Astrocyte (in vitro differentiated cells and primary cell): ENCODE measurements around the gene CISD3. TPM values are rescaled to one million over a fixed set of nuclear protein-coding genes. Genes with fewer than 3 reads are reported as not detected.
A peak's percentile ranks its signal among the peaks of the same experiment; 100 is the strongest.

ENCODE experiments used
- DNase-seq: peaks from one replicate; pipeline ENCODE4 v3.0.0-alpha.2; 2010; ENCODE audit warnings: low read depth
- FAIRE-seq: peaks from 2 replicates; lab custom pipeline; 2011; peaks lifted over from hg19 to GRCh38; lab: Jason Lieb, UNC
- H2AFZ ChIP-seq: 2 replicates; pipeline ENCODE4 v1.6.0; 2012; ENCODE audit warnings: low read depth, low read length, inconsistent platforms
- H3K27ac ChIP-seq: 2 replicates; pipeline ENCODE4 v1.5.1; 2011; ENCODE audit warnings: low read depth, low read length, inconsistent platforms
- H3K27me3 ChIP-seq: 2 replicates; pipeline ENCODE4 v1.6.0; 2011; ENCODE audit warnings: low read length, inconsistent platforms; ENCODE audit not compliant: insufficient read depth
- H3K36me3 ChIP-seq: 2 replicates; pipeline ENCODE4 v1.5.1; 2011; ENCODE audit warnings: low read length, inconsistent platforms; ENCODE audit not compliant: insufficient read depth
- H3K4me1 ChIP-seq: 2 replicates; pipeline ENCODE4 v1.5.1; 2011; ENCODE audit warnings: low read length, inconsistent platforms; ENCODE audit not compliant: insufficient read depth
- H3K4me2 ChIP-seq: 2 replicates; pipeline ENCODE4 v1.6.0; 2012; ENCODE audit warnings: low read length, inconsistent platforms
- H3K4me3 ChIP-seq: 2 replicates; pipeline ENCODE4 v1.5.1; 2011; ENCODE audit warnings: low read depth, mild to moderate bottlenecking, low read length, inconsistent platforms; ENCODE audit not compliant: insufficient read depth
- H3K79me2 ChIP-seq: 2 replicates; pipeline ENCODE4 v1.6.0; 2012; ENCODE audit warnings: mild to moderate bottlenecking, low read length, inconsistent platforms; ENCODE audit not compliant: insufficient read depth
- H3K9ac ChIP-seq: 2 replicates; pipeline ENCODE4 v1.6.0; 2012; ENCODE audit warnings: mild to moderate bottlenecking, low read length, inconsistent platforms
- H3K9me3 ChIP-seq: 2 replicates; pipeline ENCODE4 v1.5.1; 2012; ENCODE audit warnings: low read depth, mild to moderate bottlenecking, low read length, inconsistent platforms; ENCODE audit not compliant: insufficient read depth
- H4K20me1 ChIP-seq: 2 replicates; pipeline ENCODE4 v1.6.0; 2012; ENCODE audit warnings: low read length, inconsistent platforms; ENCODE audit not compliant: insufficient read depth
- H3K27ac Mint-ChIP-seq: one replicate; pipeline ENCODE4 v1.8.0; 2021; ENCODE audit warnings: mild to moderate bottlenecking, mixed read lengths; ENCODE audit not compliant: unreplicated experiment
- H3K27me3 Mint-ChIP-seq: one replicate; pipeline ENCODE4 v1.8.0; 2021; ENCODE audit warnings: low read depth, mixed read lengths; ENCODE audit not compliant: unreplicated experiment
- H3K36me3 Mint-ChIP-seq: one replicate; pipeline ENCODE4 v1.8.0; 2021; ENCODE audit warnings: low read depth, mixed read lengths; ENCODE audit not compliant: unreplicated experiment
- H3K4me1 Mint-ChIP-seq: one replicate; pipeline ENCODE4 v1.8.0; 2021; ENCODE audit warnings: low read depth, mixed read lengths; ENCODE audit not compliant: unreplicated experiment
- H3K4me3 Mint-ChIP-seq: one replicate; pipeline ENCODE4 v1.8.0; 2021; ENCODE audit warnings: mild to moderate bottlenecking, moderate library complexity, mixed read lengths; ENCODE audit not compliant: unreplicated experiment
- H3K9me3 Mint-ChIP-seq: one replicate; pipeline ENCODE4 v1.8.0; 2021; ENCODE audit warnings: mild to moderate bottlenecking, mixed read lengths; ENCODE audit not compliant: unreplicated experiment
- CTCF ChIP-seq: IDR thresholded peaks from 2 replicates; pipeline ENCODE4 v1.5.1; 2011; ENCODE audit warnings: low read depth, mild to moderate bottlenecking, inconsistent platforms, low read length, moderate library complexity; ENCODE audit not compliant: insufficient read depth
- EZH2 ChIP-seq: IDR thresholded peaks from 2 replicates; pipeline ENCODE4 v1.6.1; 2012; ENCODE audit warnings: mild to moderate bottlenecking, low read length, inconsistent platforms; ENCODE audit not compliant: insufficient read depth
- total RNA-seq: library from RNA; stranded (reverse); gene quantifications from 2 replicates; pipeline ENCODE4 v1.2.1, GENCODE V29; 2021

The CISD3 gene
- total RNA-seq, 1 donor from 2014 or later: 12.0 TPM

GRCh38 chr17:38727736-38728135 lies 2.4 kb upstream of the CISD3 start:
- TF ChIP-seq EZH2: no peak
- TF ChIP-seq CTCF: no peak
- H3K36me3 ChIP-seq: no peaks in the 10 kb centered on the region
- Mint-ChIP-seq H3K27me3 (peaks cover 2% of the 10 kb centered on the region), H3K27ac (no peak overlapping the region), H3K9me3 (no peaks in the 10 kb centered on the region), H3K36me3 (peaks cover 10% of the 10 kb centered on the region), H3K4me3 (no peak overlapping the region), H3K4me1 (peaks cover 15% of the 10 kb centered on the region)
- no peak for DNase-seq
- no peaks in the 10 kb centered on the region for H3K27me3 ChIP-seq
- H3K27ac ChIP-seq: no peak overlapping the region
- no peak overlapping the region for H3K4me3 ChIP-seq
- H3K9me3 ChIP-seq: no peaks in the 10 kb centered on the region
- H3K79me2 ChIP-seq: no peaks in the 10 kb centered on the region
- H3K4me1 ChIP-seq: peaks cover 16% of the 10 kb centered on the region
- FAIRE-seq: no peak
- no peak overlapping the region for H3K4me2 ChIP-seq
- H2AFZ ChIP-seq: no peak overlapping the region
- no peak overlapping the region for H3K9ac ChIP-seq
- peaks cover 20% of the 10 kb centered on the region for H4K20me1 ChIP-seq

- DNase-seq: no peak
- Histone ChIP-seq H3K27me3 (no peaks in the 10 kb centered on the region), H3K4me3 (no peak overlapping the region), H3K27ac (no peak overlapping the region), H3K9me3 (no peaks in the 10 kb centered on the region), H2AFZ (no peak overlapping the region), H3K36me3 (no peaks in the 10 kb centered on the region), H3K4me1 (peaks cover 16% of the 10 kb centered on the region), H3K79me2 (no peaks in the 10 kb centered on the region), H4K20me1 (peaks cover 26% of the 10 kb centered on the region), H3K4me2 (no peak overlapping the region), H3K9ac (no peak overlapping the region)
- no peak for FAIRE-seq
- TF ChIP-seq EZH2: no peak
- TF ChIP-seq CTCF: no peak
- Mint-ChIP-seq H3K4me3 (peak overlapping the region; percentile 75), H3K27me3 (no peaks in the 10 kb centered on the region), H3K9me3 (no peaks in the 10 kb centered on the region), H3K4me1 (peaks cover 15% of the 10 kb centered on the region), H3K27ac (peak overlapping the region; percentile 18), H3K36me3 (peaks cover 13% of the 10 kb centered on the region)
Observed at GRCh38 chr17:38728290-38728831, 1.8 kb upstream of the CISD3 start.

- peak overlapping the region; percentile 97 for H3K4me2 ChIP-seq
- H3K27ac ChIP-seq: no peak overlapping the region
- peak overlapping the region; percentile 69 for H3K27ac Mint-ChIP-seq
- FAIRE-seq: no peak
- no peak for TF ChIP-seq CTCF
- no peak for TF ChIP-seq EZH2
- H2AFZ ChIP-seq: peak overlapping the region; percentile 96
- no peaks in the 10 kb centered on the region for H3K9me3 Mint-ChIP-seq
- H3K4me1 ChIP-seq: peaks cover 16% of the 10 kb centered on the region
- H3K4me1 Mint-ChIP-seq: peaks cover 15% of the 10 kb centered on the region
- H3K9ac ChIP-seq: peak overlapping the region; percentile 76
- no peaks in the 10 kb centered on the region for H3K79me2 ChIP-seq
- H3K36me3 ChIP-seq: peaks cover 1% of the 10 kb centered on the region
- DNase-seq: no peak
- H3K4me3 ChIP-seq: peak overlapping the region; percentile 67
- no peaks in the 10 kb centered on the region for H3K27me3 Mint-ChIP-seq
- H3K9me3 ChIP-seq: no peaks in the 10 kb centered on the region
- peak overlapping the region; percentile 75 for H3K4me3 Mint-ChIP-seq
- no peaks in the 10 kb centered on the region for H3K27me3 ChIP-seq
- peaks cover 19% of the 10 kb centered on the region for H3K36me3 Mint-ChIP-seq
- peaks cover 36% of the 10 kb centered on the region for H4K20me1 ChIP-seq
Observed at GRCh38 chr17:38729368-38729885, 714 bp upstream of the CISD3 start.
